Activated effector memory CD4-positive, alpha-beta T cell treated with anti-CD3 and anti-CD28 coated beads, Interleukin-2, amount 50 U/mL, for 16 hours (primary cell): Measurements from ENCODE around the gene DYNC2I2.
"Not testable (repeated sequence)": the region's sequence is repeated elsewhere in the genome, so short reads cannot be mapped to it uniquely, and the experiment has no call there.

Experiments
- DNase-seq: peaks from one replicate; pipeline ENCODE4 v3.0.0-alpha.2; 2020

Gene DYNC2I2

DNA sequence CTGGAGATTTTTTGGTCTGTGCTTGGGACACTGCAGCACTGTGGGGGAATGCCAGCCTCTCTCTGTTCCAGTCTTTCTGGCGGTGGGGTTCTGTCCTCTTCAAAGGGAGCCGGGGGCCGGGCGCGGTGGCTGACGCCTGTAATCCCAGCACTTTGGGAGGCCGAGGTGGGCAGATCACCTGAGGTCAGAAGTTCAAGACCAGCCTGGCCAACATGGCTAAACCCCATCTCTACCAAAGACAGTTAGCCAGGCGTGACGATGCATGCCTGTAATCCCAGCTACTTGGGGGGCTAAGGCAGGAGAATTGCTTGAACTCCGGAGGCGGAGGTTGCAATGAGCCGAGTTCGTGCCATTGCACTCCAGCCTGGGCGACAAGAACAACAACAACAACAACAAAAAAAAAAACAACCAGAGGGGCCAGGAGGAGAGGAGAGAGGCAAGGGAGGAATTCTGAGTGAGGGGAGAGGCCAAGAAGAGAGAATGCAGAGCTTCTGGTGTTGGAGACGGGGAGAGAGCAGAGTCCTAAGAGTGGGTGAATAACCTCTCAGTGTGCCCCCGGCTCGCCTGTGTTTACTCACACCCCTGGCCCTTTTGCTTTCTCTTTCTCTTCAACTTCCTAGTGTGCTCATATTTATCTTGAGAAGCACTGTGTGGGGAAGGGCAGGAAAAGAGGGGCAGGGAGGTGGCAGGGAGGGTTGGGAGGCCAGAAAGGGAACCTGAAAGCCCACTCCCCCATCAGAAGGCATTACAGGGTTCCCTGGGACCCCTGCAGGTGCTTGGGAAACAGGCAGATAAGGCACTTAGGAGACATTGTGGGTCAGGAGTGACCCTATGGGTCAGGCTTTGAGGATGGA is 29.2 kb upstream of the DYNC2I2 start:
- DNase-seq: peak; percentile 79

DNA sequence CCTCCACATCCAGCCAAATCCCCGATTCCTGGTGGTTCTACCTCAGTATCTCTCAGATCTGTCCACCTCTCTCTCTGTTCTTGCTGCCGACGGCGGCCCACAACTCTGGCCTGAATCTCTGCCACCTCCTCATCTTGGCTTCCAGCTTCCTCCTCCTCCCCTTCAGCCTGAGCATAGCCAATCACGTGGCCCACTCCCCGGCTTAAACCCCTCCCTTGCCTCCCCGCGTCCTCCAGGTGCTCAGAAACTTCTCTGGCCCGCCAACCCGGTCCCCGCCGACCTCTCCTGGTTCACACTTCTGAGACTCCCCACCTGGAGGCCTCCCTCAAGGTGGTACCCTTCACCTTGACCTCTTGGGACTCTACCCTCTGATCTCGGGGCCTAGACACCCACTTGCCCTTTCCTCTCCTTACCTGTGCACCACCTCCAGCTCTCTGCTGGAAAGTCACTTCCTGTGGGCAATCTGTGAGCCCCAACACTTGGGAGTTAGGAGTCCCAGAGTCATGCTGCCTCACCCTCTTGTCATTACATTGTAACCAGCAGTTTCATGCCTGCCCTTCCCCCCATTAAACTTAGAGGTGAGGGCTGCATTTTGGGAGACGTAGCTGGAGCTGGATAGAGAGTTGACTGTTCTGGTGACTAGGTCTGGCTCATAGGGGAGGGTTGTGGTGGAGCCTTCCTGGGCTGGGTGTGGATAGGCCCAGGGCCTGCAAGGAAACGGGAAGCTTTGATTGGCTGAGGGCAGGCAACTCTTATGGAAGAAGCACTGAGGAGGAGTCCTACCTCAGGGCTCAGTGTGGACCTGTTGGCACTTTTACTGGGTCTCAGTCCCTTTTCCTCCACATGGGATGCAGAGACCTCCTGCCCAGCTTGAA is 27.9 kb upstream of the DYNC2I2 start:
- DNase-seq: peak; percentile 90

- no peak for DNase-seq
These were observed 27.3 kb upstream of the DYNC2I2 start for GRCh38 chr9:128684065-128684324.

GRCh38 chr9:128683340-128684064 is 26.9 kb upstream of the DYNC2I2 start:
- DNase-seq: peak; percentile 73

GRCh38 chr9:128677794-128678193 is 21.1 kb upstream of the DYNC2I2 start:
- DNase-seq: no peak

DNA sequence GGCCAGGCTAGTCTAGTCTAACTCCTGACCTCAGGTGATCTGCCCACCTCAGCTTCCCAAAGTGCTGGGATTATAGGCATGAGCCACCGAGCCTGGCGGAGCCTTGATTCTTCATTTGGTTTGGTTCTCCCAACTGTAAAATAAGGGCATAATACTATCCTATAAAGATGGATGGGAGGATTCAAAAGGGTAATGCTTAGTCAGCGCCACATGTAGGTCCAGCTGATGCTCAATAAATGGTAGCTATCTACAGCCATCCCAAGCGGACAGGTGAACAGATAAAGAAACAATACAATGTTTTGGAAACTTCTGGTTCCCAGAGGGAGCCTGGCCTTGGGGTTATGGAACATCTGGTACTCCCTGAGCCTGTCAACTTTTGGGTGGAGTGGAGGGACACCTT is 18.7 kb upstream of the DYNC2I2 start:
- no peak for DNase-seq

DNA sequence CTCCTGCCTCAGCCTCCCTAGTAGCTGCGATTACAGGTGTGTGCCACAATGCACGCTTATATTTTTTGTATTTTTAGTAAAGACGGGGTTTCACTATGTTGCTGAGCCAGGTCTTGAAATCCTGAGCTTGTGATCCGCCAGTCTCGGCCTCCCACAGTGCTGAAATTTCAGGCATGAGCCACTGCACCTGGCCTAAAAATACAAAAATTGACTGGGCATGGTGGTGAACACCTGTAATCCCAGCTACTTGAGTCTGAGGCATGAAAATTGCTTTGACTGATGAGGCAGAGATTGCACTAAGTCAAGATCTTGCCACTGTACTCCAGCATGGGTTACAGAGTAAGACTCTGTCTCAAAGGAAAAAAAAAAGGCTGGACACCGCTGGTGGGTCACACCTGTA is 13.1 kb upstream of the DYNC2I2 start:
- DNase-seq: no peak

GRCh38 chr9:128666481-128666941 is 9.9 kb upstream of the DYNC2I2 start:
- DNase-seq: not testable (repeated sequence)

DNA sequence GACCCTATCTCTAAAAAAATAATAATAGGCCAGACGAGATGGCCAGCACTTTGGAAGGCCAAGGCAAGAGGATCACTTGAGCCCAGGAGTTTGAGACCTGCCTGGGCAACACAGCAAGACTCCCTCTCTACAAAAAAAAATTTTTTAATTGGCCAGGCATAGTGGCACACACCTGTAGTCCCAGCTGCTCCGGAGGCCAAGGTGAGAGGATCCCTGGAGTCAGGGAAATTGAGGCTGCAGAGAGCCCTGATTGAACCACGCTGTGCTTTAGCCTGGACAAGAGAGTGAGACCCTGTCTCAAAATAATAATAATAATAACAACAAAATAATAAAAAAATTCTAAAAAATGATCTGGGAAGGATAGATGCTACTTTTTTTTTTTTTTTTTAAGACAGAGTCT is 1.1 kb upstream of the DYNC2I2 start:
- no peak for DNase-seq

DNA sequence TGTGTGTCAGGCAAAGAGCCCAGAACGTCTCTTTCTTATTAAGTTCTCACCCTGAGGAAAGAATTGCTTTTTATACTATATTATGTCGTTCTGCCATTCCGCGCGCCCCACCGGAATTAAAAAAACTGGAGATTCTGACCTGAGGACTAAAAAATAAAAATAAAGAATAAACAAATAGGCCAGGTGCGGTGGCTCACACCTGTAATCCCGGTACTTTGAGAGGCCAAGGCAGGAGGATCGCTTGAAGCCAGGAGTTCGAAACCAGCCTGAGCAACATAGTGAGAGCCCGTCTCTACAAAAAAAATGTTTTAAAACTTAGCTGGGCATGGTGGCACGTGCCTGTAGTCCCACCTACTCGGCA is 677 bp upstream of the DYNC2I2 start:
- no peak for DNase-seq

DNA sequence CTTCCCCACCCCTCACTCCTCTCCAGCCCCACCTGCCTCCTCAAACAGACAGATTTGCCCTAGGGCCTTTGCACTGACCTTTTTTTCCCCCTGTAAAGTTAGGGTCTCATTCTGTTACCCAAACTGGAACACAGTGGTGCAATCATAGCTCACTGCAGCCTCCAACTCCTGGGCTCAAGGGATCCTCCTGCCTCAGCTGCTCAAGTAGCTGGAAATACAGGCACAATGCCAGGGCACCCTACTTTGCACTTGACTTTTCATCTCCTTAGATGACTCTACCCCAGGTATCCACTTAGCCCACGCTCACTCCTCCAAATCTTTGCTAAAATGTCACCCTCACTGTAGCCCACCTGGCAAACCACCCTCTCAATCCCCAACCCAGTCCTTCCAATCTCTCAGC is 2.2 kb downstream of the DYNC2I2 start:
- no peak for DNase-seq

GRCh38 chr9:128653908-128654307 is 2.7 kb downstream of the DYNC2I2 start:
- no peak for DNase-seq

DNA sequence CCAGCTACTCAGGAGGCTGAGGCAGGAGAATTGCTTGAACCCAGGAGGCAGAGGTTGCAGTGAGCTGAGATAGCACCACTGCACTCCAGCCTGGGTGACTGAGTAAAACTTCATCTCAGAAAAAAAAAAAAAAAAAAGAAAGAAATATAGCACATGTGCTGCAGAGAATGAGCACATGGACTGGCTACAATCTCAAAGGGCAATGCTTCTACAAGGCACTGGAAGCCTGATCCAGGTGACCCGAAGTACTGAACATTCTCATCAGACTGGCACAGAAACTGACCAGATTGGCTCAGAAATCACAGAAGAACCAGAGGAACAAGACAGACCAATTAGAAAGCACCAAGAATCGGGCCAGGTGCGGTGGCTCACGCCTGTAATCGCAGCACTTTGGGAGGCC is 4.8 kb downstream of the DYNC2I2 start:
- no peak for DNase-seq

- DNase-seq: peak; percentile 88
These were observed 8.4 kb downstream of the DYNC2I2 start for GRCh38 chr9:128648206-128648605.

DNA sequence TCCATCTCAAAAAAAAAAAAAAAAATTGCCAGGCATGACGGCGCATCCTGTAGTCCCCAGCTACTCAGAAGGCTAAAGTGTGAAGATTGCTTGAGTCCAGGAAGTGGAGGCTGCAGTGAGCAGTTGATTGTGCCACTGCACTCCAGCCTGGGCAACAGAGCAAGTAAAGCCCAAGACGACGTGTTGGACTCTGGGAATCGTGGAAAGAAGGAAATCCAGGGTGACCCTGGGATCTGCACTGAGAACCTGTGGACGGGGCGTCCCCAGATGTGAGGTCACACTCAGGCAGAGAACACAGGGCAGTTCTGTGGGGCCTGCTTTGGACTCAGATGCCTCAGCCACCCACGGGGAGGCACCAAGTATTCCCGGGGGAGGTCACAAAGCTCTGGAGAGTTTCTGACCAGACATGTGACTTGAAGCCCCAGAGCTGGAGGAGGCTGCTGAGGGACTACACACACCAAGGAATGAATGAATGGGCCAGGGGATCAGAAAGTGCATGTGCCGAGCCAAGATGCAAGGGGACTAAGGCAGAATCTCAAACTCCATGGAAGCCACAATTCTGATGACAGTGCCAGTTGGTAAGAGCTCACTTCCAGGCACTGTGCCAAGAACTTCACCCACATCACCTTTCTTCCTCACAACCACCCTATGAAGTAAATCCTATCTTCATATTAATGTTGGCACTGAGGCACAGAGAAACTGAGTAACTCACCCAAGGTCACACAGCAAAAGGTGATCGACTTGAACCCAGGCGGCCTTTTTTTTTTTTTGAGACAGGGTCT is 12.9 kb downstream of the DYNC2I2 start:
- DNase-seq: no peak

DNA sequence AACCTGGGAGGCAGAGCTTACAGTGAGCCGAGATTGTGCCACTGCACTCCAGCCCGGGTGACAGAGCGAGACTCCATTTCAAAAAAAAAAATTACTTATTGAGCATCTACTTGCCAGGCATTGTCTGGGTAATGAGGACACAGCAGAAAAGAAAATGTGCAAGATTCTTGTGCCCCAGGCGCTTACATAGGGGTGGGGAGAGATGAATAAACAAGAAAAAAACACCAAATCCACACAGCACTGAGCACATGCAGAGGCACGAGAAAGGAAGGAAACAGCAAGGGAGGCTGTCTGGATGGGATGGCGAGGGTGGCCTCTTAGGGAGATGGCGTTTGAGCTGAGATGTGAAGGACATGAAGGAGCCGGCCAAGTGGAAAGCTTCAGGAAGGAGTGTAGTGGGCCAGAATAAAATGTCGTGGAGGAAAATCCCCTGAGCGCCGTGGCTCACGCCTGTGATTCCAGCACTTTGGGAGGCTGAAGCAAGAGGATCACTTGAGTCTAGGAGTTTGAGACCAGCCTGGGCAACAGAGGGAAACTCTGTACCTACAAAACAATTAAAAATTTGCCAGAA is 13.9 kb downstream of the DYNC2I2 start:
- no peak for DNase-seq

- no peak for DNase-seq
These were observed 16.0 kb downstream of the DYNC2I2 start for GRCh38 chr9:128640603-128641002.

DNA sequence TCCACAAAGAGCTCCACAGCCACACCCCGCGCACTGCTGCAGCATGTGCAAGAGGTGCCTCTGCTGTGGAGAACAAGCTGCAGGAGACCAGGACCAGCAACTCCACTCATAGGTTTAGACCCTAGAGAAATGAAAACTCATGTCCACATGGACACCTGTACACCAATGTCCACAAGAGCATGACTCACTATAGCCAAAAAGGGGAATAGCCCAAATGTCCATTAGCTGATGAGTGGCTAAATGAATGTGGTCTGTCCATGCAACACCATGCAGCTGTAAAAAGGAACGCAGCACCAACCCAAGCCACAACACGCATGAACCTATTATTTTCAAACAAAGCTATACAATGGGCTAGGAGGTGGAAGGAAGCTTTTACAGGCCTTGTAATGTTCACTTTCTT is 18.1 kb downstream of the DYNC2I2 start:
- no peak for DNase-seq

GRCh38 chr9:128637656-128638055 is 19.0 kb downstream of the DYNC2I2 start:
- DNase-seq: no peak

- no peak for DNase-seq
These were observed 19.8 kb downstream of the DYNC2I2 start for GRCh38 chr9:128636556-128637530.

DNA sequence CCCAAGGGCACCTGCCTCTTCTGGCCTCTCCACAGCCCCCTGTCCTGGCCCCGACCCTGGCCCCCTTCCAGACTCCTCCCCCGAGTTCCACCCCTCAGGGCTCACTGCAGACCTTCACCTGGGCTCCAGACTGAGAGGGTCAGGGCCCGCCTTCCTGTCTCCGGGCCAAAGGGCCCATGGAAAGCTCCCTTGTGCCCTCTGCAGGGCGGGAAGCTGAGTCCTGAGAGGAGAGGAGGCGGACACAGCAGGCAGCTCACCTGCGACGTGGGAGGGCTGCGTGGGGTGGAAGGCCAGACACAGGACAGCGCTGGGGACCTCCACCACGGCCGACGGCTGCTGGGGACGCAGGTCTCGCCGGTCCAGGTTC is 20.6 kb downstream of the DYNC2I2 start:
- no peak for DNase-seq
